Body of pancreas (tissue), 4 donors: ENCODE data around the gene GIGYF1. TPM values are rescaled to one million over a fixed set of nuclear protein-coding genes. Genes with fewer than 3 reads are reported as not detected.

Experiments
- ATAC-seq: fragments of 150-250 bp; one replicate; pipeline ENCODE4 v1.9.1; 2016
- DNase-seq, 4 donors: peaks; one replicate each; pipeline ENCODE4 v3.0.0-alpha.2; 2019
- H3K27ac ChIP-seq, 4 donors: fragments of 200-600 bp; sonication (generic); 1 replicate in 3 of 4; 2 replicates in 1 of 4; pipeline versions ENCODE4 v1.5.1 to v1.6.1; 2016 to 2019; ENCODE audit warnings: mild to moderate bottlenecking in 1 of 4, mixed read lengths in 1 of 4, moderate library complexity in 1 of 4
- H3K27me3 ChIP-seq, 2 donors: fragments of 200-600 bp; sonication (generic); one replicate each; pipeline ENCODE4 v1.6.0; 2016; ENCODE audit warnings: mild to moderate bottlenecking in 1 of 2
- H3K36me3 ChIP-seq, 2 donors: fragments of 200-600 bp; sonication (generic); replicated peaks in 1 of 2; 2 replicates each; pipeline ENCODE4 v1.5.1; 2016; ENCODE audit warnings: low read depth in 2 of 2; ENCODE audit not compliant: insufficient read depth in 1 of 2
- H3K4me1 ChIP-seq: fragments of 200-600 bp; sonication (generic); one replicate; pipeline ENCODE4 v1.6.0; 2016
- H3K4me3 ChIP-seq, 2 donors: fragments of 200-600 bp; sonication (generic); 1 replicate in 1 of 2; 2 replicates in 1 of 2; pipeline ENCODE4 v1.5.1; 2016 to 2019
- H3K9me3 ChIP-seq, 3 donors: fragments of 200-600 bp; sonication (generic); 1 replicate in 2 of 3; 2 replicates in 1 of 3; pipeline ENCODE4 v1.5.1; 2016
- CTCF ChIP-seq, 7 experiments: fragments of 450-650 bp in 4 of 7; fragments of 200-600 bp in 3 of 7; sonication (generic) in 3 of 7; IDR thresholded peaks; one replicate each; pipeline ENCODE4 v1.5.1; 2016 to 2019; ENCODE audit warnings: antibody characterized with exemption in 7 of 7
- POLR2A ChIP-seq, 3 donors: fragments of 450-650 bp; IDR thresholded peaks; one replicate each; pipeline ENCODE4 v1.6.1; 2016; ENCODE audit warnings: antibody characterized with exemption in 3 of 3, mild to moderate bottlenecking in 2 of 3
- WGBS, 2 donors: methylation state at CpG; one replicate each; pipeline ENCODE4 v1.1.5; 2017; 5-methylcytosine and 5-hydroxymethylcytosine counted together
- intact Hi-C: fragments of 100-400 bp; cut with DNase I; formaldehyde crosslinking; loops from one replicate; pipeline ENCODE4 v1.15.1; 2023
- total RNA-seq, 2 donors: library from RNA; depleted of rRNA; stranded (reverse); fragments of >200 nt; gene quantifications; one replicate each; pipeline ENCODE4 v1.1.0, GENCODE V29; 2016

Gene GIGYF1
- total RNA-seq, 2 donors from 2014 or later: 25.2 to 49.4 TPM

GRCh38 chr7:100685049-100685605 lies 8.9 kb downstream of the GIGYF1 start:
- peaks cover 15 to 54% of the 10 kb centered on the region in 2 donors for H3K36me3 ChIP-seq
- no peak overlapping the region for H3K27ac ChIP-seq
- peaks cover 20% of the 10 kb centered on the region for H3K4me1 ChIP-seq
- intact Hi-C loops: loop anchor here (10.0 kb wide), 1 partner anchor 210 kb away; the partner anchor contains the start of gene TSC22D4
- TF ChIP-seq CTCF (IDR thresholded peaks at IDR 0.05): no peak
- TF ChIP-seq POLR2A (IDR thresholded peaks at IDR 0.05): no peak
- H3K27me3 ChIP-seq: no peaks in the 10 kb centered on the region
- ATAC-seq (no peak), DNase-seq (no peak)
- 91 to 92% methylated on average over 14 to 18 of the region's 18 CpGs for WGBS, 2 donors
- H3K9me3 ChIP-seq: no peaks in the 10 kb centered on the region
- no peak overlapping the region for H3K4me3 ChIP-seq

- no peak overlapping the region for H3K4me3 ChIP-seq
- WGBS, 2 donors: 92 to 98% methylated on average over 12 to 16 of the region's 16 CpGs
- no peaks in the 10 kb centered on the region for H3K27me3 ChIP-seq
- peaks cover 16% of the 10 kb centered on the region for H3K4me1 ChIP-seq
- no peak overlapping the region for H3K27ac ChIP-seq
- ATAC-seq: no peak
- DNase-seq: no peak
- intact Hi-C loops: loop anchor here (10.0 kb wide), 1 partner anchor 210 kb away; the partner anchor contains the start of gene TSC22D4
- no peaks in the 10 kb centered on the region for H3K9me3 ChIP-seq
- peaks cover 15 to 54% of the 10 kb centered on the region in 2 donors for H3K36me3 ChIP-seq
- TF ChIP-seq POLR2A (IDR thresholded peaks at IDR 0.05): no peak
- no peak for TF ChIP-seq CTCF (IDR thresholded peaks at IDR 0.05)
Observed at GRCh38 chr7:100684534-100685042, 9.5 kb downstream of the GIGYF1 start.

GRCh38 chr7:100683659-100684533 lies 10.2 kb downstream of the GIGYF1 start:
- no peaks in the 10 kb centered on the region for H3K9me3 ChIP-seq
- WGBS, 2 donors: 90 to 91% methylated on average over 2 to 36 of the region's 37 CpGs
- no peaks in the 10 kb centered on the region for H3K27me3 ChIP-seq
- no peak for ATAC-seq
- peaks cover 12% of the 10 kb centered on the region for H3K4me1 ChIP-seq
- H3K4me3 ChIP-seq: no peak overlapping the region
- no peak overlapping the region for H3K27ac ChIP-seq
- peaks cover 15 to 60% of the 10 kb centered on the region in 2 donors for H3K36me3 ChIP-seq
- intact Hi-C loops: loop anchor here (10.0 kb wide), 1 partner anchor 209 kb away; the partner anchor contains the start of gene TSC22D4
- no peak for DNase-seq
- TF ChIP-seq POLR2A (IDR thresholded peaks at IDR 0.05) (no peak), CTCF (IDR thresholded peaks at IDR 0.05) (no peak)

- Histone ChIP-seq H3K27ac (no peak overlapping the region), H3K4me1 (peaks cover 4% of the 10 kb centered on the region), H3K27me3 (no peaks in the 10 kb centered on the region), H3K36me3 (peaks cover 18 to 66% of the 10 kb centered on the region in 2 donors), H3K4me3 (no peak overlapping the region), H3K9me3 (no peaks in the 10 kb centered on the region)
- 86 to 98% methylated on average over 11 to 28 of the region's 28 CpGs for WGBS, 2 donors
- intact Hi-C loops: loop anchor here (10.0 kb wide), 1 partner anchor 208 kb away; the partner anchor contains the start of gene TSC22D4
- DNase-seq: peak in 1 of 4 donors; percentile 16
- no peak for ATAC-seq
- TF ChIP-seq CTCF (IDR thresholded peaks at IDR 0.05): no peak
- no peak for TF ChIP-seq POLR2A (IDR thresholded peaks at IDR 0.05)
Observed at GRCh38 chr7:100682991-100683658, 10.9 kb downstream of the GIGYF1 start.
